Peyer's patch (tissue), 4 donors: ENCODE measurements around the gene USP31. TPM values are rescaled to one million over a fixed set of nuclear protein-coding genes. Genes with fewer than 3 reads are reported as not detected.

Experiments
- DNase-seq, 3 donors: peaks; one replicate each; pipeline ENCODE4 v3.0.0-alpha.2; 2017 to 2019
- H3K27ac ChIP-seq, 4 donors: fragments of 200-600 bp; sonication (generic); one replicate each; pipeline ENCODE4 v1.5.1; 2016 to 2019
- H3K27me3 ChIP-seq, 2 donors: fragments of 200-600 bp; sonication (generic); one replicate each; pipeline ENCODE4 v1.5.1; 2019
- H3K36me3 ChIP-seq, 3 donors: fragments of 200-600 bp; sonication (generic); one replicate each; pipeline ENCODE4 v1.5.1; 2016 to 2019
- H3K4me1 ChIP-seq, 4 donors: fragments of 200-600 bp; sonication (generic); one replicate each; pipeline ENCODE4 v1.5.1; 2016 to 2019
- H3K4me3 ChIP-seq, 4 donors: fragments of 200-600 bp; sonication (generic); 1 replicate in 3 of 4; 2 replicates in 1 of 4; pipeline ENCODE4 v1.5.1; 2016 to 2019; ENCODE audit warnings: mild to moderate bottlenecking in 1 of 4
- H3K9me3 ChIP-seq, 4 donors: fragments of 200-600 bp; sonication (generic); one replicate each; pipeline ENCODE4 v1.5.1; 2016 to 2019; ENCODE audit warnings: mild to moderate bottlenecking in 1 of 4
- POLR2A ChIP-seq, 2 donors: fragments of 450-650 bp; IDR thresholded peaks; one replicate each; pipeline ENCODE4 v1.5.1; 2017; ENCODE audit warnings: antibody characterized with exemption in 2 of 2, mild to moderate bottlenecking in 2 of 2, moderate library complexity in 2 of 2
- total RNA-seq, 4 donors: library from RNA; depleted of rRNA; stranded (reverse); fragments of >200 nt; gene quantifications; one replicate each; pipeline ENCODE4 v1.1.0, GENCODE V29; 2016
- TF ChIP-seq, protein P1 (sequence below), 6 experiments: fragments of 450-650 bp in 4 of 6; fragments of 200-600 bp in 2 of 6; sonication (generic) in 1 of 6; IDR thresholded peaks; one replicate each; pipeline ENCODE4 v1.5.1; 2017 to 2019; ENCODE audit warnings: antibody characterized with exemption in 6 of 6, mild to moderate bottlenecking in 3 of 6, moderate library complexity in 1 of 6

The USP31 gene
- total RNA-seq, 4 donors from 2014 or later = 6.3 to 12.4 (median 10.5) TPM

- no peak for DNase-seq
- TF ChIP-seq POLR2A (IDR thresholded peaks at IDR 0.05) = no peak
- TF ChIP-seq, protein P1, sequence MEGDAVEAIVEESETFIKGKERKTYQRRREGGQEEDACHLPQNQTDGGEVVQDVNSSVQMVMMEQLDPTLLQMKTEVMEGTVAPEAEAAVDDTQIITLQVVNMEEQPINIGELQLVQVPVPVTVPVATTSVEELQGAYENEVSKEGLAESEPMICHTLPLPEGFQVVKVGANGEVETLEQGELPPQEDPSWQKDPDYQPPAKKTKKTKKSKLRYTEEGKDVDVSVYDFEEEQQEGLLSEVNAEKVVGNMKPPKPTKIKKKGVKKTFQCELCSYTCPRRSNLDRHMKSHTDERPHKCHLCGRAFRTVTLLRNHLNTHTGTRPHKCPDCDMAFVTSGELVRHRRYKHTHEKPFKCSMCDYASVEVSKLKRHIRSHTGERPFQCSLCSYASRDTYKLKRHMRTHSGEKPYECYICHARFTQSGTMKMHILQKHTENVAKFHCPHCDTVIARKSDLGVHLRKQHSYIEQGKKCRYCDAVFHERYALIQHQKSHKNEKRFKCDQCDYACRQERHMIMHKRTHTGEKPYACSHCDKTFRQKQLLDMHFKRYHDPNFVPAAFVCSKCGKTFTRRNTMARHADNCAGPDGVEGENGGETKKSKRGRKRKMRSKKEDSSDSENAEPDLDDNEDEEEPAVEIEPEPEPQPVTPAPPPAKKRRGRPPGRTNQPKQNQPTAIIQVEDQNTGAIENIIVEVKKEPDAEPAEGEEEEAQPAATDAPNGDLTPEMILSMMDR (IDR thresholded peaks at IDR 0.05) = no peak
- Histone ChIP-seq H3K9me3 (no peaks in the 10 kb centered on the region), H3K4me3 (no peak overlapping the region), H3K4me1 (peaks cover 0 to 8% (median 0%) of the 10 kb centered on the region in 4 donors), H3K27me3 (no peaks in the 10 kb centered on the region), H3K36me3 (no peaks in the 10 kb centered on the region), H3K27ac (no peak overlapping the region)
These were observed 36.1 kb downstream of the USP31 start for GRCh38 chr16:23113185-23113584.

DNA sequence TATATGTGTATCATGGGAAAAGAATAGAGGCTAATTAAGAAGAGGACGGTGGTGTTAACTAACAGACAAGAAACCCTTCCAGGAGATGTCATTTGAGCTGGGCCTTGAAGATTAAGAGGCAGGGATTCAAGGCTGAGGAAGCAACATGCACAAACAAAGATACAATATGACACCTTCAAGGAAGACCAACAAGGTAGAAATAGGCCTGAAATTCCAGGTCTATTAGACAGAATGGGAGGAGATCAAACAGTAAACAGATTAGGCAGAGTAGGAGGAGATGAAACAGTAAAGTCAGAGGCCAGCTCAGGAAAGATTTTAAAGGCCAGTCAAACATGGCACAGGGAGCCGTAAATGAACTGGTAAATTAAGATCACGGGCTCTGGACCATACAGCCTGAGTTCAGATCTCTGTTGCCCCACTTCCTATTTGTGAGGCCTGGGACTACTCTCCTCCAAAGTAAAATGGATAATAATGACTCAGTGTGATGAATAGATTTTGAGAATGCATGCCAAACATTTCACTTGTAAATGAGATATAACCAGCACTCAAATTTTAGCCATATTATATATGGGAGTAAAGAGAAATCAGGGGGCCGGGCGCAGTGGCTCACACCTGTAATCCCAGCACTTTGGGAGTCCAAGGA lies 38.9 kb downstream of the USP31 start:
- Histone ChIP-seq H3K36me3 (peaks cover 0 to 3% (median 0%) of the 10 kb centered on the region in 3 donors), H3K9me3 (no peaks in the 10 kb centered on the region), H3K4me3 (no peak overlapping the region), H3K27me3 (no peaks in the 10 kb centered on the region), H3K27ac (no peak overlapping the region), H3K4me1 (peaks cover 0 to 8% (median 0%) of the 10 kb centered on the region in 4 donors)
- TF ChIP-seq, protein P1 (IDR thresholded peaks at IDR 0.05) = no peak
- no peak for TF ChIP-seq POLR2A (IDR thresholded peaks at IDR 0.05)
- no peak for DNase-seq

GRCh38 chr16:23107936-23108335 lies 41.3 kb downstream of the USP31 start:
- Histone ChIP-seq H3K4me1 (no peaks in the 10 kb centered on the region), H3K4me3 (no peak overlapping the region), H3K36me3 (peaks cover 0 to 3% (median 0%) of the 10 kb centered on the region in 3 donors), H3K27ac (no peak overlapping the region), H3K27me3 (no peaks in the 10 kb centered on the region), H3K9me3 (no peaks in the 10 kb centered on the region)
- TF ChIP-seq, protein P1 (IDR thresholded peaks at IDR 0.05) = no peak
- no peak for TF ChIP-seq POLR2A (IDR thresholded peaks at IDR 0.05)
- no peak for DNase-seq

DNA sequence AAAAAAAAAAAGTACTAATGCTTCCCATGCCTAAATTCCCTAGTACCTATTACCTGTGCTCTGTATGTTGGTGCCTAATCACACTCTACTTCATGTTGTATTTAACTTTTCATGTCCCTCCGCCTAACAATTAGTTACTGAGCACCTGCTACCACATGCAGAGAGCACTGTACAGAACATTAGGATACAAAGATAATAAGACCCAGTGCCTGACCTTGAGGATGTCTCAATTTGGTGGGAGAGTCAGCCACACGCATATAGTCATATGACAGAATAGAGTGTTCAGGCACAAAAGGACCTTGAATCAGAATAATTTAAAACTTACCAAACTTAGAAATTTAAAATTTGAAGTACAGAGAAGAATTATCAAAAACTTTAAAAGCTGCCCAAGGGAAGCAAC lies 42.1 kb downstream of the USP31 start:
- no peak overlapping the region for H3K4me3 ChIP-seq
- no peaks in the 10 kb centered on the region for H3K4me1 ChIP-seq
- H3K27me3 ChIP-seq = no peaks in the 10 kb centered on the region
- no peak for DNase-seq
- no peak overlapping the region for H3K27ac ChIP-seq
- TF ChIP-seq, protein P1 (IDR thresholded peaks at IDR 0.05) = no peak
- no peak for TF ChIP-seq POLR2A (IDR thresholded peaks at IDR 0.05)
- H3K36me3 ChIP-seq = peaks cover 0 to 3% (median 0%) of the 10 kb centered on the region in 3 donors
- H3K9me3 ChIP-seq = no peaks in the 10 kb centered on the region

DNA sequence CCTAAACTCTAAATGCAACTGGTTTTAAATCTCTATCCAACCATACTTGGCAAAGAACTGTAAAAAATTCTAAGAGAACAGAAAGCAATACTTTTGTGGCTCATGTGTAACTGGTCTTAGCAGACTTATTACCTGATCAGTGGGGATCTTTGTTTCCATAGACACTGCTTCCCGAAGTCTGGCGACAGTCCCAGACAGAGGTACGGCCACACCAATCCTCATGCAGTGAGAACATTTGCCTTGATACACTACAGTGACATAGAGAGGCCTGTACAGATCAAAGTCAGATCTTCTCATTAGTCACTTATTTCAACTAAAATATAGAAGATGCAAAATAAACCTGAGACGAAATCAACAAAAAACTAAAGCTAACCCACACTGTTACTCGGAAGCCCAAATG lies 43.9 kb downstream of the USP31 start:
- no peaks in the 10 kb centered on the region for H3K27me3 ChIP-seq
- no peaks in the 10 kb centered on the region for H3K9me3 ChIP-seq
- H3K4me3 ChIP-seq = no peak overlapping the region
- H3K4me1 ChIP-seq = no peaks in the 10 kb centered on the region
- TF ChIP-seq, protein P1 (IDR thresholded peaks at IDR 0.05) = no peak
- no peak for TF ChIP-seq POLR2A (IDR thresholded peaks at IDR 0.05)
- H3K27ac ChIP-seq = no peak overlapping the region
- DNase-seq = no peak
- peaks cover 0 to 3% (median 0%) of the 10 kb centered on the region in 3 donors for H3K36me3 ChIP-seq
